Large intestine (tissue), 1 donor: ENCODE measurements around the gene BHLHA15. TPM values are rescaled to one million over a fixed set of nuclear protein-coding genes. Genes with fewer than 3 reads are reported as not detected.

Experiments
- polyA plus RNA-seq: library from polyadenylated mRNA; unstranded; fragments of 120-200 nt; gene quantifications from one replicate; pipeline ENCODE4 v1.2.1, GENCODE V29; 2013

The BHLHA15 gene
- polyA plus RNA-seq, 1 donor: 0.60 TPM

Other genes starting within 250 kb of the BHLHA15 start
- gene OCM2, start 221.2 kb upstream of the BHLHA15 start, polyA plus RNA-seq: not detected
- 19.4 TPM for gene LMTK2, start 104.6 kb upstream of the BHLHA15 start, polyA plus RNA-seq
- 15.1 TPM for gene TECPR1, start 40.8 kb downstream of the BHLHA15 start, polyA plus RNA-seq
- 207 TPM for gene BRI3, start 70.2 kb downstream of the BHLHA15 start, polyA plus RNA-seq
- 30.3 TPM for gene BAIAP2L1, start 189.7 kb downstream of the BHLHA15 start, polyA plus RNA-seq